Cardiac muscle cell (in vitro differentiated cells and primary cell): ENCODE results near the gene MTARC1. TPM values are rescaled to one million over a fixed set of nuclear protein-coding genes. Genes with fewer than 3 reads are reported as not detected.
A peak's percentile ranks its signal among the peaks of the same experiment; 100 is the strongest.

ENCODE experiments used
- DNase-seq, 2 donors: peaks; one replicate each; pipeline versions ENCODE4 v3.0.0 to v3.0.0-alpha.2; 2010 to 2017; ENCODE audit warnings: low read depth in 1 of 2, low spot score in 1 of 2
- H3K27ac ChIP-seq: fragments of 200-600 bp; sonication (generic); 2 replicates; pipeline ENCODE4 v1.5.1; 2016
- H3K27me3 ChIP-seq: fragments of 200-600 bp; sonication (generic); 2 replicates; pipeline ENCODE4 v1.6.0; 2016; ENCODE audit warnings: control low read depth
- H3K36me3 ChIP-seq: fragments of 200-600 bp; sonication (generic); 2 replicates; pipeline ENCODE4 v1.5.1; 2016; ENCODE audit warnings: control low read depth
- H3K4me1 ChIP-seq: fragments of 200-600 bp; sonication (generic); 2 replicates; pipeline ENCODE4 v1.8.1; 2017; ENCODE audit warnings: low read depth, mild to moderate bottlenecking, mixed run types
- H3K4me3 ChIP-seq: fragments of 200-600 bp; sonication (generic); 2 replicates; pipeline ENCODE4 v1.5.1; 2016; ENCODE audit warnings: mild to moderate bottlenecking
- H3K9me3 ChIP-seq: fragments of 200-600 bp; sonication (generic); 2 replicates; pipeline ENCODE4 v1.5.1; 2017; ENCODE audit warnings: low read depth, mild to moderate bottlenecking, control low read depth
- polyA plus RNA-seq: library from polyadenylated mRNA; unstranded; fragments of >200 nt; fragmentation: Nextera tagmentation; extraction: Ambion mirVana; gene quantifications from 2 replicates; pipeline ENCODE4 v1.2.1, GENCODE V29; 2016
- total RNA-seq: library from RNA; depleted of rRNA; stranded (reverse); fragments of >200 nt; gene quantifications from 2 replicates; pipeline ENCODE4 v1.2.3, GENCODE V29; 2016
- TF ChIP-seq, protein P1 (sequence below): IDR thresholded peaks from 2 replicates; pipeline ENCODE4 v1.5.1; 2012; ENCODE audit warnings: low read depth, mild to moderate bottlenecking, low read length

The MTARC1 gene
- total and polyA plus RNA-seq, 2 experiments from 2014 or later = 5.5 to 16.3 TPM

DNA sequence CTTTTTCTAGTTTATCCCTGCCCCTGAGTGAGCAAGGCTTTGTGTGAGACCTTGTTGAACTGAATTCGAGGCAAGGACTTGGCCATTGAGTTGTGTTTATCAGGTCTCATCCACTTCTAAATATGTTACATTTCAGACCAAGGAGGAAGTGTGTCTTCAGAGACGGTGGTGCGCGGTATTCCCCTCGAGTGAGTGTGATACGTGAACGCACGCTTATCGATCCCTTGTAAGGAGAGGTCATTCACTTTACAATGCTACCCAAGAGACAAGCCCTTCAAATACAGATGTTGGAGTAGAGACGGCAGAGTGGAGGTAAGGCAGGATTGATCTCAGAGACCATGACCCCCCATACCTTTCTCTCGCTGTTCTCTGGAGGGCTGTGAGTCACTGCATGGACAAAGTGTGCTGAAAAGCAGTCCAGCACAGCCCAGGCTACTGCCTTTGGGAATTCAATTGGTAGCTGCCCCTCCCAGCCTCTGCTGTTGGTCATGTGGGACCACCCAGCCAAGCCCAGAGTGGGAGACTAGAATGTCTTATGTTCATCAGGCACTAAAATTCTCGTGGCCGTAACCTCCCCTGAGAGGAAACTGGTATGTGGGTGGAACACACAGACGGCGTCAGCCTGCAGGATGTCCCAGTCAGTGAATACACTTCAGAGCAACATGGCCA, 16.3 kb upstream of the MTARC1 start:
- no peak for DNase-seq
- Histone ChIP-seq H3K4me1 (peaks cover 25% of the 10 kb centered on the region), H3K36me3 (peaks cover 12% of the 10 kb centered on the region), H3K27me3 (no peaks in the 10 kb centered on the region), H3K27ac (no peak overlapping the region), H3K4me3 (no peak overlapping the region), H3K9me3 (no peaks in the 10 kb centered on the region)
- TF ChIP-seq, protein P1, sequence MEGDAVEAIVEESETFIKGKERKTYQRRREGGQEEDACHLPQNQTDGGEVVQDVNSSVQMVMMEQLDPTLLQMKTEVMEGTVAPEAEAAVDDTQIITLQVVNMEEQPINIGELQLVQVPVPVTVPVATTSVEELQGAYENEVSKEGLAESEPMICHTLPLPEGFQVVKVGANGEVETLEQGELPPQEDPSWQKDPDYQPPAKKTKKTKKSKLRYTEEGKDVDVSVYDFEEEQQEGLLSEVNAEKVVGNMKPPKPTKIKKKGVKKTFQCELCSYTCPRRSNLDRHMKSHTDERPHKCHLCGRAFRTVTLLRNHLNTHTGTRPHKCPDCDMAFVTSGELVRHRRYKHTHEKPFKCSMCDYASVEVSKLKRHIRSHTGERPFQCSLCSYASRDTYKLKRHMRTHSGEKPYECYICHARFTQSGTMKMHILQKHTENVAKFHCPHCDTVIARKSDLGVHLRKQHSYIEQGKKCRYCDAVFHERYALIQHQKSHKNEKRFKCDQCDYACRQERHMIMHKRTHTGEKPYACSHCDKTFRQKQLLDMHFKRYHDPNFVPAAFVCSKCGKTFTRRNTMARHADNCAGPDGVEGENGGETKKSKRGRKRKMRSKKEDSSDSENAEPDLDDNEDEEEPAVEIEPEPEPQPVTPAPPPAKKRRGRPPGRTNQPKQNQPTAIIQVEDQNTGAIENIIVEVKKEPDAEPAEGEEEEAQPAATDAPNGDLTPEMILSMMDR = no peak

DNA sequence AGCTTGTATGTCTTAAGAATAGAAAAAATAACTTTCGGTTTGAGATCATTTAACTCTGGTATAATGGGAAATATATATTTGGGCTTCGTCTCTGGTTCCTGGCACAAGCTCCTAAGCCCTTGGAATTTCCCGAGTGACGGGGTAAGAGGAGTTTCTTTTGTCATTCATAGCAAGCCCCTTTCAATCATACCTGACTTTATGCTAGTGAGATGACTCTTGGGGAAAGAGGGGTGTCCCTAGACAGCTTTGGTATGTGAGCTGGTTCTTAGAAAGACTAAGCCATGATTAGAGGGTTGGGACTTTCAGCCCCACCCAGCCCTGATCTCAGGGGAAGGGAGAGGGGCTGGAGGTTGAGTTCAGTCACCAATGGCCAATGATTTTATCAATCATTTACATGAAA, 13.9 kb upstream of the MTARC1 start:
- H3K4me1 ChIP-seq = peaks cover 12% of the 10 kb centered on the region
- TF ChIP-seq, protein P1 = no peak
- DNase-seq = no peak
- peaks cover 12% of the 10 kb centered on the region for H3K36me3 ChIP-seq
- H3K27me3 ChIP-seq = no peaks in the 10 kb centered on the region
- H3K4me3 ChIP-seq = no peak overlapping the region
- no peaks in the 10 kb centered on the region for H3K9me3 ChIP-seq
- no peak overlapping the region for H3K27ac ChIP-seq

DNA sequence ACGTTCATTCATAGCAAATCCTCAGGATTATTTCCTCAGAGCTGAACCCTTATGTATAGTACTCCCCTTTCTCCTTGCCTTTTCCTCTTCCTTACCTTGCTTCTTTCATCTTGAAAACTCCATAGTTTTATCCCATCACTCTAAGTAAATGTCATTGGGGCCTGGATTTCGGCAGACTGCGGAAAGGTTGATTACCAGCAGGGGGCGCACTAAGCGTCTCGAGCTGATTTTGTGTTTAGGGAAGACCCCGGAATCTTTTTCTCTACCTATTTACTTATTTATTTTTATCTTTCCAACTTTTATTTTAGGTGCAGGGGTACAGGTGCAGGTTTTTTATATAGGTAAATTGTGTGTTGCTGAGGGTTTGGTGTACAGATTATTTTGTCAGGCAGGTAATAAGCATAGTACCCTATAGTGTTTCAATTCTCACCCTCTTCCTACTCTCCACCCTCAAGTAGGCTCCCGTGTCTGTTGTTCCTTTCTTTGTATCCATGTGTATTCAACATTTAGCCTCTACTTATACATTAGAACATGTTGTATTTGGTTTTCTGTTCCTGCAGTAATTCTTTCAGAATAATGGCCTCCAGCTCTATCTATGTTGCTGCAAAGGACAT, 11.4 kb upstream of the MTARC1 start:
- Histone ChIP-seq H3K9me3 (no peaks in the 10 kb centered on the region), H3K27ac (no peak overlapping the region), H3K36me3 (peaks cover 9% of the 10 kb centered on the region), H3K27me3 (no peaks in the 10 kb centered on the region), H3K4me3 (no peak overlapping the region), H3K4me1 (no peaks in the 10 kb centered on the region)
- peak; percentile 37 to 57 for DNase-seq
- TF ChIP-seq, protein P1 = peak; percentile 81

DNA sequence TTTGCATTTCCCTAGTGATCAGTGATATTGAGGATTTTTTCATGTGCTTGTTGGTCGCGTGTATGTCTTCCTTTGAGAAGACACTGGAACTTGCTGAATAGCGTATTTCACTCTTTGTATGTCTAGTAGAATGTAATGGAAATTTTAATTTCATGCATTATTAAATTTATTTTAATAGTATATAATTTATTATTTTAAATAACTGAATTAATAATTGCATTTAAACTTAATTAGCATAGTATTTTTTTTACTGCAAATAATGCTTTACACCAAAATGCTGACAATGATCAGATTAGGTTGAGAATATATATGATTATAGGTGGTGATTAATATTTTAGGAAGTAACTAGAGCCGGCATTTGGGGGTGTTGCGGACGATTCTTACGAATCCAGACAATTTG, 10.5 kb upstream of the MTARC1 start:
- no peak for DNase-seq
- Histone ChIP-seq H3K36me3 (peaks cover 8% of the 10 kb centered on the region), H3K4me1 (no peaks in the 10 kb centered on the region), H3K27ac (no peak overlapping the region), H3K27me3 (no peaks in the 10 kb centered on the region), H3K9me3 (no peaks in the 10 kb centered on the region), H3K4me3 (no peak overlapping the region)
- TF ChIP-seq, protein P1 = no peak

DNA sequence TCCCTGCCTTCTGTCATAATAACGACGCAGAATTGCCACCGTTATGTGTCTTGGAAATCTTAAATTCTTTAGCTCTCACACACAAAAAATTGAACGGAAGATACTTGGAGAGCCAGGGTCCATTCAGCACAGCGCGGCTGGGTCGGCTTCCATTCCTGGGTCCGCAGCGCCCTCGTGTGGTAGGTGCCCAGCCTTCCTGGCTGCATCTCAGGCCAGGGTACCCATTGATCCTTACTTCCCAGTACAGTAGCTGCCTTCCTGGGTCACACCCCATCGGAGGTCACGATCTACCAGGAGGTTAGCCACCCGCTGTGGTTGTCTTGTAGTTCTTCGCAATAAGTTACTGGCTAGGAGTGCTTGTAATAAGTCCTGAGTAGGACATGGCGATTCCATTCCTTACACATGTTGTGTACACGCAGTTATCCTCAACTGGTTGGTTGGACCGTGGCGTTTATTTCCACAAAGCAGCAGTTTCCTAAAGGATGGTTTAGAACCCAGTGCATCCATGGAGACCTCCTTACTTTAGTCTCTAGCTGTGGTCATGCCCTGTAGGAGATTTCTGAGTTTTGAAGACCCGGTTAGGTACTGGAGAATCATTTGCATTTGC, 9.9 kb upstream of the MTARC1 start:
- H3K4me3 ChIP-seq = no peak overlapping the region
- no peaks in the 10 kb centered on the region for H3K9me3 ChIP-seq
- peaks cover 6% of the 10 kb centered on the region for H3K36me3 ChIP-seq
- H3K4me1 ChIP-seq = no peaks in the 10 kb centered on the region
- TF ChIP-seq, protein P1 = peak; percentile 97
- DNase-seq = peak; percentile 83 to 85
- H3K27me3 ChIP-seq = no peaks in the 10 kb centered on the region
- H3K27ac ChIP-seq = no peak overlapping the region
